Esophagus muscularis mucosa (tissue), 3 donors: ENCODE measurements around the gene PLSCR4.

ENCODE experiments used
- CTCF ChIP-seq, 3 experiments: fragments of 200-600 bp in 2 of 3; fragments of 450-650 bp in 1 of 3; sonication (generic) in 2 of 3; IDR thresholded peaks; one replicate each; pipeline ENCODE4 v1.5.1; 2017 to 2019; ENCODE audit warnings: antibody characterized with exemption in 3 of 3, mild to moderate bottlenecking in 2 of 3, moderate library complexity in 1 of 3
- POLR2A ChIP-seq: fragments of 450-650 bp; IDR thresholded peaks from one replicate; pipeline ENCODE4 v1.6.1; 2017; ENCODE audit warnings: antibody characterized with exemption, moderate library complexity, mild to moderate bottlenecking, low read depth

- TF ChIP-seq CTCF (IDR thresholded peaks at IDR 0.05): no peak
- no peak for TF ChIP-seq POLR2A
These were observed 78.3 kb downstream of the PLSCR4 start for GRCh38 chr3:146172586-146172985.
